OCI-LY1 (cell line): Measurements from ENCODE around the gene NEGR1.

Experiments used
- EZH2 ChIP-seq: fragments of 200-600 bp; sonication (generic), shearing (Covaris generic); IDR thresholded peaks from 2 replicates; pipeline ENCODE4 v1.8.0; 2017; ENCODE audit warnings: borderline replicate concordance, mixed run types, mild to moderate bottlenecking, antibody characterized with exemption, low read length, moderate library complexity, mixed read lengths
- TF ChIP-seq, protein P1 (sequence below): fragments of 200-600 bp; sonication (generic), shearing (Covaris generic); IDR thresholded peaks from 2 replicates; pipeline ENCODE4 v1.5.1; 2017; ENCODE audit warnings: mild to moderate bottlenecking, antibody characterized with exemption, low read length, moderate library complexity, mixed read lengths

GRCh38 chr1:71770121-71770520 is 512.2 kb downstream of the NEGR1 start:
- TF ChIP-seq, protein P1, sequence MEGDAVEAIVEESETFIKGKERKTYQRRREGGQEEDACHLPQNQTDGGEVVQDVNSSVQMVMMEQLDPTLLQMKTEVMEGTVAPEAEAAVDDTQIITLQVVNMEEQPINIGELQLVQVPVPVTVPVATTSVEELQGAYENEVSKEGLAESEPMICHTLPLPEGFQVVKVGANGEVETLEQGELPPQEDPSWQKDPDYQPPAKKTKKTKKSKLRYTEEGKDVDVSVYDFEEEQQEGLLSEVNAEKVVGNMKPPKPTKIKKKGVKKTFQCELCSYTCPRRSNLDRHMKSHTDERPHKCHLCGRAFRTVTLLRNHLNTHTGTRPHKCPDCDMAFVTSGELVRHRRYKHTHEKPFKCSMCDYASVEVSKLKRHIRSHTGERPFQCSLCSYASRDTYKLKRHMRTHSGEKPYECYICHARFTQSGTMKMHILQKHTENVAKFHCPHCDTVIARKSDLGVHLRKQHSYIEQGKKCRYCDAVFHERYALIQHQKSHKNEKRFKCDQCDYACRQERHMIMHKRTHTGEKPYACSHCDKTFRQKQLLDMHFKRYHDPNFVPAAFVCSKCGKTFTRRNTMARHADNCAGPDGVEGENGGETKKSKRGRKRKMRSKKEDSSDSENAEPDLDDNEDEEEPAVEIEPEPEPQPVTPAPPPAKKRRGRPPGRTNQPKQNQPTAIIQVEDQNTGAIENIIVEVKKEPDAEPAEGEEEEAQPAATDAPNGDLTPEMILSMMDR: no peak
- TF ChIP-seq EZH2: no peak
